HEK293T (cell line): ENCODE measurements around the gene PC.

Experiments
- CTCF ChIA-PET: fragments of 350-600 bp; formaldehyde crosslinking; extraction: SDS; loops from one replicate; lab custom pipeline; 2021; ENCODE audit warnings: antibody characterized with exemption, inconsistent platforms; lab: Yijun Ruan, JAX
- POLR2A ChIA-PET: fragments of 350-600 bp; formaldehyde crosslinking; extraction: SDS; loops from one replicate; lab custom pipeline; 2020; ENCODE audit warnings: antibody characterized with exemption, inconsistent platforms; lab: Yijun Ruan, JAX
- DNase-seq: peaks from one replicate; pipeline ENCODE4 v3.0.0; 2012; ENCODE audit warnings: mixed read lengths; ENCODE audit errors: extremely low spot score
- ARNT ChIP-seq: fragments of 450-650 bp; IDR thresholded peaks from 2 replicates; pipeline ENCODE4 v1.6.1; 2017; ENCODE audit warnings: mild to moderate bottlenecking
- BHLHE40 ChIP-seq: fragments of 450-650 bp; IDR thresholded peaks from 2 replicates; pipeline ENCODE4 v1.6.1; 2016; ENCODE audit warnings: mild to moderate bottlenecking, moderate library complexity, borderline replicate concordance
- CTBP1 ChIP-seq: fragments of 450-650 bp; IDR thresholded peaks from 2 replicates; pipeline ENCODE4 v1.6.1; 2016; ENCODE audit warnings: borderline replicate concordance
- ELF4 ChIP-seq: fragments of 450-650 bp; IDR thresholded peaks from 2 replicates; pipeline ENCODE4 v1.6.1; 2017; ENCODE audit warnings: antibody characterized with exemption
- FOXA1 ChIP-seq: fragments of 450-650 bp; IDR thresholded peaks from 2 replicates; pipeline ENCODE4 v1.6.1; 2016; ENCODE audit warnings: mild to moderate bottlenecking
- FOXK2 ChIP-seq: fragments of 450-650 bp; IDR thresholded peaks from 2 replicates; pipeline ENCODE4 v1.6.1; 2016; ENCODE audit warnings: mild to moderate bottlenecking
- FOXM1 ChIP-seq: fragments of 450-650 bp; IDR thresholded peaks from 2 replicates; pipeline ENCODE4 v1.6.1; 2017; ENCODE audit warnings: mild to moderate bottlenecking, borderline replicate concordance
- HDGF ChIP-seq: fragments of 450-650 bp; IDR thresholded peaks from 2 replicates; pipeline ENCODE4 v1.6.1; 2017; ENCODE audit warnings: antibody characterized with exemption, borderline replicate concordance
- L3MBTL2 ChIP-seq: fragments of 450-650 bp; conservative IDR thresholded peaks from 2 replicates; pipeline ENCODE4 v1.6.1; 2016; ENCODE audit warnings: mild to moderate bottlenecking
- LEF1 ChIP-seq: fragments of 450-650 bp; IDR thresholded peaks from 2 replicates; pipeline ENCODE4 v1.6.1; 2017; ENCODE audit warnings: mild to moderate bottlenecking, borderline replicate concordance
- NFRKB ChIP-seq: fragments of 450-650 bp; IDR thresholded peaks from 2 replicates; pipeline ENCODE4 v1.6.1; 2016; ENCODE audit warnings: mild to moderate bottlenecking, moderate library complexity
- PKNOX1 ChIP-seq: fragments of 450-650 bp; IDR thresholded peaks from 2 replicates; pipeline ENCODE4 v1.6.1; 2016
- SP1 ChIP-seq: fragments of 450-650 bp; IDR thresholded peaks from 2 replicates; pipeline ENCODE4 v1.6.1; 2017
- SUZ12 ChIP-seq: fragments of 450-650 bp; IDR thresholded peaks from 2 replicates; pipeline ENCODE4 v1.6.1; 2016; ENCODE audit warnings: mild to moderate bottlenecking
- TARDBP ChIP-seq: fragments of 450-650 bp; IDR thresholded peaks from 2 replicates; pipeline ENCODE4 v1.6.1; 2016
- ZNF384 ChIP-seq: fragments of 450-650 bp; IDR thresholded peaks from 2 replicates; pipeline ENCODE4 v1.6.1; 2016

Gene PC

GRCh38 chr11:66842501-66842895 is 115.7 kb downstream of the PC start:
- ChIA-PET POLR2A (interaction anchor here (0.6 to 5.7 kb wide), 8 partner anchors 11 to 497 kb away, joined by 3 to 63 read pairs (median 3); partner anchors contain the start of genes RBM14 and RBM4), CTCF (no interaction called here)
- no peak for TF ChIP-seq SP1
- no peak for TF ChIP-seq SUZ12
- TF ChIP-seq ARNT: no peak
- TF ChIP-seq ELF4: no peak
- TF ChIP-seq ZNF384: no peak
- no peak for TF ChIP-seq PKNOX1
- no peak for TF ChIP-seq BHLHE40
- no peak for TF ChIP-seq HDGF
- TF ChIP-seq FOXM1: no peak
- no peak for TF ChIP-seq FOXK2
- TF ChIP-seq L3MBTL2: no peak
- no peak for TF ChIP-seq LEF1
- TF ChIP-seq NFRKB: no peak
- TF ChIP-seq FOXA1: no peak
- TF ChIP-seq TARDBP: no peak
- TF ChIP-seq CTBP1: no peak
- DNase-seq: no peak

GRCh38 chr11:66841861-66842260 is 116.3 kb downstream of the PC start:
- no peak for TF ChIP-seq ARNT
- no peak for TF ChIP-seq TARDBP
- TF ChIP-seq LEF1: no peak
- TF ChIP-seq CTBP1: no peak
- no peak for TF ChIP-seq ZNF384
- TF ChIP-seq SP1: no peak
- no peak for TF ChIP-seq FOXM1
- TF ChIP-seq PKNOX1: no peak
- no peak for TF ChIP-seq NFRKB
- no peak for TF ChIP-seq FOXA1
- TF ChIP-seq HDGF: no peak
- no peak for TF ChIP-seq BHLHE40
- TF ChIP-seq ELF4: no peak
- ChIA-PET POLR2A (interaction anchor here (1.2 to 5.7 kb wide), 6 partner anchors 12 to 225 kb away, joined by 3 to 63 read pairs (median 4); partner anchors contain the start of genes RBM14 and RBM4), CTCF (no interaction called here)
- no peak for DNase-seq

GRCh38 chr11:66840317-66841091 is 117.7 kb downstream of the PC start:
- ChIA-PET CTCF (interaction anchor here (0.7 to 1.6 kb wide), 3 partner anchors 11 to 399 kb away, joined by 3 read pairs; no protein-coding TSS in a partner anchor), POLR2A (interaction anchor here (1.7 kb wide), 1 partner anchor 9 kb away, joined by 5 read pairs; no protein-coding TSS in a partner anchor)

GRCh38 chr11:66835768-66836405 is 122.3 kb downstream of the PC start:
- POLR2A ChIA-PET: no interaction called here
- CTCF ChIA-PET: no interaction called here
- no peak for TF ChIP-seq FOXM1
- TF ChIP-seq LEF1: no peak
- no peak for TF ChIP-seq SP1
- TF ChIP-seq SUZ12: no peak
- no peak for TF ChIP-seq L3MBTL2
- no peak for TF ChIP-seq HDGF
- no peak for TF ChIP-seq FOXA1
- TF ChIP-seq BHLHE40: no peak
- no peak for TF ChIP-seq PKNOX1
- no peak for TF ChIP-seq TARDBP
- TF ChIP-seq CTBP1: no peak
- no peak for TF ChIP-seq NFRKB
- no peak for TF ChIP-seq ELF4
- TF ChIP-seq ARNT: no peak
- no peak for TF ChIP-seq ZNF384

More at GRCh38 chr11:66840317-66841091, 117.7 kb downstream of the PC start:
- no peak for TF ChIP-seq HDGF
- no peak for TF ChIP-seq LEF1
- TF ChIP-seq L3MBTL2: no peak
- TF ChIP-seq NFRKB: no peak
- no peak for TF ChIP-seq ZNF384
- no peak for DNase-seq

GRCh38 chr11:66834943-66835342 is 123.2 kb downstream of the PC start:
- ChIA-PET CTCF (interaction anchor here (0.6 kb wide), 1 partner anchor 234 kb away, joined by 4 read pairs; no protein-coding TSS in a partner anchor), POLR2A (interaction anchor here (1.0 to 1.1 kb wide), 2 partner anchors 9 to 142 kb away, joined by 3 read pairs; partner anchors contain the start of gene RCE1)
- DNase-seq: no peak
- no peak for TF ChIP-seq FOXA1
- TF ChIP-seq NFRKB: no peak
- TF ChIP-seq TARDBP: no peak
- TF ChIP-seq ELF4: no peak
- no peak for TF ChIP-seq LEF1
- no peak for TF ChIP-seq SUZ12
- no peak for TF ChIP-seq FOXK2
- TF ChIP-seq PKNOX1: no peak
- no peak for TF ChIP-seq CTBP1
- no peak for TF ChIP-seq ARNT
- TF ChIP-seq SP1: no peak
- TF ChIP-seq L3MBTL2: no peak
- no peak for TF ChIP-seq BHLHE40
- TF ChIP-seq HDGF: no peak
- TF ChIP-seq FOXM1: no peak
- no peak for TF ChIP-seq ZNF384

More at GRCh38 chr11:66835768-66836405, 122.3 kb downstream of the PC start:
- DNase-seq: no peak
